Skeletal muscle cell (primary cell): ENCODE measurements around the gene ZFAND3.

Experiments
- DNase-seq: peaks from one replicate; pipeline ENCODE4 v3.0.0-alpha.2; 2010; ENCODE audit warnings: low read depth
- H3K4me3 ChIP-seq: 2 replicates; pipeline ENCODE4 v1.5.1; 2011; ENCODE audit warnings: low read depth, mild to moderate bottlenecking, control low read depth, low read length, moderate library complexity

Gene ZFAND3

DNA sequence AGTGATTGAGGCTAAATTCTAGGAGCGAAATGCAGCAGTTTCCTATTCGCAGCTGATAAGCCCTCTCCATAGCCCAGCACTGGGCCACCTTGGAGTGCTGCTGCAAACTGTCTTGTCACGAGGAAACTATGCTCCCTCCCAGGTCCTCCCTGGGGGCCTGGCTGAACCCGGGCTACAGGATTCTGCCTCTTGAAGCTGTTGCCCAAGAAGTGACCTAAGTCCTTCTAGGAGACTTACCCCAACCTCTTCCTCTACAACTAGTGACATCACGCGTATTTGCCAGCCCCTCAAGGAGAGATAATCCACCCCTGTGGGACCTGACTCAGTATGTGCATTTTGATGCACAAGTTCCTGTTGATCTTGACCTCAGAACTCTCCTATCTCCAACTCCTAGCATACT is 26.5 kb upstream of the ZFAND3 start:
- H3K4me3 ChIP-seq: no peak overlapping the region
- DNase-seq: no peak

DNA sequence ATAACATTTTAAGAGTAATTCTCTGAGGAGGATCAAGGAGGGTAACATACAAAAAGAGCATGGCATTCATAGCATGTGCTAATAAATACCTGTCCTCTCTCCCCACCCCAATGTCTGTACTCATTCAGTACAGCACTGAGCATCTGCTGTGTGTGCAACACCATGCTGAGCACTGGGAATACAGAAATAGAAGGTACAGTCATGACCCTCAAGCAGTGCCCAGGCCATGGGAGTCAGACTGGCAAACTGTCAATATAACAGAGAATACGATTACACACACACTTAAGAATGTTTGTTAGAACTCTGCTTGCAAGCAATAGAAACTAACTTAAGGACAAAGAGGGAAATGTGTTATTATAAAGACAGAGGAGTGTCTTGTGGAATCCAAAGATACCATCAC is 24.7 kb upstream of the ZFAND3 start:
- no peak for DNase-seq
- no peak overlapping the region for H3K4me3 ChIP-seq

DNA sequence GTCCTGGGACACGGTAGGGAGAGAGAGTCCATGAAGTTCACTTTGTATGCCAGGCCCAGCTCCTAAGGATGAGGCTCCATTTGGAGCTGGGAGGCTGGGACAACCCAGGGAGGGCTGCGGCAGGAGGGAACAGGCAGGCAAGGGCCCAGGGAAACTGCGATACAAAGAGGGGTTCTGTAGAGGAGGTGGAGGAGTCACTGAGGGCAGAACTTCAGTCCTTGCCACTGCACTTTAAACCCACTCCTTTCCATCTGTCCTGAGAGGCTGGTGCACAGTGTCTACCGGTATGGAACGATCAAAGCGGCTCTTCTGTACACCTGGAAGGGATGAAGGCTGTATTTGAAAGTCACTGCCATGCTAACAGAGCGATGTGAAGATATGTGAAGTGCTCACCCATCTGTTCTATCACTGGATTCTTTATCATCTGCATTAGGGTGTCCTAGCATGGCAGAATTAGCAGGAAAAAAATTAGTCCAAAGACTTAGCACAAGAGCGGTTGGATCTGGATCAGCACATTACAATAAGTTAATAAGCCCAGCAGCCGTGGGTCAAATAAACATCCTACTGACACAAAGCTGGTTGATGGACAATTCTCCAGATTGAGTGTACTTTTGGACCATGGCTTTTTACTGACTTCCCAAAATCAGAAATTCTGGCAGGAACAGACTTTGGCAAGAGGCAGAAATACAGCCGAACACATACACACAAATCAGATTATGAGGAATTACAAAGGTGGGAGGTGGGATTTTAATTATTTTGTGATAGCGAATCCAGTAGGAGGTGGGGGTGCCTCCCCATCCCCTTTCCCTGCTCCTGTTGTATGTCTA is 20.9 kb upstream of the ZFAND3 start:
- H3K4me3 ChIP-seq: no peak overlapping the region
- DNase-seq: no peak

DNA sequence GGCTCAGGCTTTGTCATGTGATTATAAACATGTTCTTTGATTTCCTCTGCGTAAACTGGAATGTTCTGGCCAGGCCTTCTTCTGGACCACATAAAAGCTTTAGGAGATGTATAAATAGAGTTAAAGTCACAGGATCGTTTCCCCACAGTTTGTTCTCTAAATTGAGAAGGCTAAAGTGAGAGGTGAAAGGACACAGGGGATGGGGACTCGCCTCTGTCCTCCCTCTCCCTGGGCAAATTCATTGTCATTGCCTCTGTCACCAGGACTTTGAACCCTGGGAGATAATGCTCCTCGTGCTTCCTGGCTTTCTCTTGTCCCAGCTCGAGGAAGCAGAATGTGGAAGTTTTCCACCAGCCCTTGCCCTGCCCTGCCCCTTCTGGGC is 20.3 kb upstream of the ZFAND3 start:
- no peak for DNase-seq
- no peak overlapping the region for H3K4me3 ChIP-seq

DNA sequence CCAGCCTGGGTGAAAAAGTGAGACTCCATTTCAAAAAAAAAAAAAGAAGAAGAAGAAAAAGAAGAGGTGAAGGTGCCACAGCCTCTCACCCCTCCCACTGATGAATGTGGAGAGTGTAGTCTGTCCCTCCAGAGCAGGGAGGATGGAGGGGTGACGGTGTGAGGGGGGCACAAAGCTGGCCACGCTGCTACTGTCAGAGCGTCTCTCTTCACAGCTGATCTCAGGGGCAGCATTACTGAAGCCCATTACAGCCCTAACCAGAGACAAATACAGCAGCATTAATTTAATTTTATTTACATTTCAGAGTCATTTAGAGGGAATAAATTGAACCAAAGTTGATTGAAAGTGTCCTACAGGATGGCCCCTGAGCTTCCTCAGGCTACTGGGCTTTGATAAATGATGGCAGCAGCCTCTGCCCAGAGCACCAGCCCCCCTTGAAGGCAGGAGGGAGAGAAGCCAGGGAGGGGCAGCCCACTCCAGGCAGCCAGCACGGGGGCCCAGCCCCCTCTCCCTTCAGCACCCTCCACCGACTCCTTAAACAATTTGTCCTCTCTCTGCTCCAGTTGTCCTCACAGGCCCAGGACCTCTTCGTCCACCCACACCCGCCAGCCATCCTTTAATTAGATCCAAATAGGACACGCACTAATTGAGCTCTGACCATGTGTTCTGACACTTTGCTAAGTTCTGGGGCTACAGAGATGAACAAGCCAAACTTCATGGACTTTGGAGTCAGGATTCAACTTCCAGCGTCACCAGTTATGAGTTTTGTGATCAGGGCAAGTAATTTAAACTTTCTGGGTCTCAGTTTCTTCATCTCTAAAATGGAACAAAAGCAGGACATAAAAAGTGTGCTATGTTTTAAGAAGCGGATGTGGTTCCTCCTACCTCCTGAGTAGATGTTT is 18.6 kb upstream of the ZFAND3 start:
- no peak overlapping the region for H3K4me3 ChIP-seq
- DNase-seq: no peak

DNA sequence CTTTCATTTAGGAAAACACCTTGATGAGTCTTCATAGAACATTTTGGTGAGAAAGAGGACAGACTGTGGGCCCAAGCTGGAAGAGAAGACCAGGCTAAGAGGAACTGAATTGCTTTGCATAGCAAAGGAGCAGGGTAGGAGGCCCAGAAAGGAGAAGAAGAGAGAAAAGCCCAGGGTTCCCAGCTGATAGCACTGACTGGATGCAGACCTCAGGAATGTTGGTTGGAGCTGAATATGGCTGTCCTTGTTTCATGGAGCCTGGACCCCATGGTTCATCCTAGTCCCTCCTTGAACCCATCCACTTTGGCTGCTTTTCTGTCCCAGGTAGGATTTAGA is 18.0 kb upstream of the ZFAND3 start:
- no peak overlapping the region for H3K4me3 ChIP-seq
- DNase-seq: no peak

DNA sequence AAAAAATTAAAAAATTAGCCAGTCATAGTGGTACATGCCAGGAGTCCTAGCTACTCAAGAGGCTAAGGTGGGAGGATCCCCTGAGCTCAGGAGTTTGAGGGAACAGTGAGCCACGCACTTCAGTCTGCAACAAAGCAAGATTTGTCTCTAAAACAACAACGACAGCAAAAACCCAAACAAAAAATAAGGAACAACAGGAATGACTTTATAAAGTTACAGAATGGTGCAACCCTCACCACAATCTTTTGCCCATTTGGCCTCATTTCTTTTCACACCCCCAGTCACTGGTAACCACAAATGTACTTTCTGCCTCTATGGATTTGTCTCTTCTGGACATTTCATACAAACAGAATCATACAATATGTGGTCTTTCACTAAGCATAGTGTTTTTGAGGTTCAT is 16.7 kb upstream of the ZFAND3 start:
- no peak for DNase-seq
- no peak overlapping the region for H3K4me3 ChIP-seq

DNA sequence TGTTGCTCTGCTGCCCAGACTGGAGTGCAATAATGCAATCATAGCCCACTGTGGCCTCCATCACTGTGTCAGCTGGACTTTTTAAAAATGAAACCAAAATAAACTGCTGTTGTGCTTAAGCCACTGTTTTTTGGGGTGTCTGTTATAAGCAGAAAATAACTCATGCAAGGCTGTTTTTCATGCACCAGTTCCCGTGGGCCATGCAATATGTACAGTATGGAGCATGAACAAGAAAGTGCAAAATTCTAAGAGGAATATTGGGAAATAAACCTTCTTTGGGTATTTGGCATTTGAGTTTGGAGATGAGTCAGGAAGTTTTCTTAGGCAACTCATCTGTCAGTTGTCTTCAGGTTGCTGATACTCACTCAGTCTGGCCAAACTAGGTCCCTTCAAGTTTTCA is 14.9 kb upstream of the ZFAND3 start:
- H3K4me3 ChIP-seq: no peak overlapping the region
- DNase-seq: no peak

DNA sequence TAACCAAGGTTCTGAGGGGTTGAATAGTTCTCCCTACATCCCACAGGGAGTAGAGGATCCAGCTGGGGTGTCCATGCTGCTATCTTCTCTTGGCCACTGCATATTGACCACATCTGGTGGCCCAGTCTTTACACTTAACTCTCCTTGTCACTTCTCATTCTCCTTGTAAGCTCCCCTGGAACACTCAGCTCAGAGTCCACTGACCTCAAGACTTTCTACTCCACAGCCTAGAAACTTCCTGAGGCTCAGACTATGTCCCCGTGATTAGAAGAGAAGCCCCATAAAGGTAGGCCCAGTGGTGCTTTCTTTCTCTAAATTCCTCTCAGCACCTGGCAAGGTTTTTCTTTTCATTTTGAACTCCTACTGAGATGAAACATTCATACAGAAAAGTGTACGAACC is 13.3 kb upstream of the ZFAND3 start:
- no peak for DNase-seq
- no peak overlapping the region for H3K4me3 ChIP-seq

DNA sequence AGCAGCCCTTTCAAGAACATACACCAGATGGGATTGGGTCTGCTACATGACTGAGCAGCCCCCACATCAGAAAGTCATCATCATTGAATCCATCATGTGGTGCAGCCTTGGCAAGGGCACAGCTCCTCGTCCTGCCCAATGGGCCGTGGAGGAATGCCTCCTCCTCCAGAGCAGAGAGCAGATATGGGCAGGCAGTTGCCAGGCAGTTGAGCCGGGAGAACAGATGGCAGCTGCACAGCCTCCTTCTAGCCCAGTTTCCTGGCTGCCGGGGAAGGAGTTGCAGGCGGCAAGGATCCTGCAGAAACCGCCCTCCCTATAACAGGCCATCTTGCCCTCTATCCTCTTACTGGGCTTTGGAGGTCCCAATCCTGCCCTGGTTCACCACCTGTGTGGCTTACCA is 11.9 kb upstream of the ZFAND3 start:
- H3K4me3 ChIP-seq: no peak overlapping the region
- DNase-seq: no peak

DNA sequence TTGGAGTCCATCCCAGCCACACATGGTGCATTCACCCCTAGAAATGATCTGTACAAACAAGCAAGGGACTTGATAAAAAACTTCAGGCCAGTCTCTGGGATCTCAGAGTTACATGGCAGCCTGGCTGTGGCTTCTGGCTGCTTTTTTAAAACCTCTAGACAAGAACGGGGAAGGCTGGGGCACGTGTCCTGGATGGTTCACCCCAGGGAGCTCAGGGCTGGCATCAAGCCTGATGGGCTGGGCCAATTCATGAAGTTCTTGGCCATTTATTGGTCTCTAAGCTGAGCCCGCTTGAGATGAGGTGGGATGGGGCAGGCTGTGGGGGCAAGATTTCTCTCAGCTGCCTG is 10.4 kb upstream of the ZFAND3 start:
- H3K4me3 ChIP-seq: no peak overlapping the region
- DNase-seq: no peak

DNA sequence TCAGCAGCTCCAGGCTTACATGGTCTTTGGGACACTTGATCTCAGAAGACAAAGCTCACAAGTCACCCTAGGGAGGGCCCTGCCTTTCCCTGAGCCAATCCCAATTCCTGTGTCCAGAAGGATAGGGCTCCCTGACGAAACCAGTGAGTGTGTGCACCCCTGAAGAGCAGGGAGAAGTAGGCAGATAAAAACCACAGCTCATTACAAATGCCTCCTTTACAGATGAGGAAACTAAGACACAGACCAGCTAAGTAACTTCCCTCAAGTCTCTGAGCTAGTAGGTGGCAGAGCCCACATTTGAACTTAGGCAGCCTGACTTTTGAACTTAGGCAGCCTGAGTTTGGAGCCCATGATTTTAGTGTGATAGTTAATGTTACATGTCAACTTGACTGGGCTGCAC is 6.7 kb upstream of the ZFAND3 start:
- no peak for DNase-seq
- H3K4me3 ChIP-seq: no peak overlapping the region

DNA sequence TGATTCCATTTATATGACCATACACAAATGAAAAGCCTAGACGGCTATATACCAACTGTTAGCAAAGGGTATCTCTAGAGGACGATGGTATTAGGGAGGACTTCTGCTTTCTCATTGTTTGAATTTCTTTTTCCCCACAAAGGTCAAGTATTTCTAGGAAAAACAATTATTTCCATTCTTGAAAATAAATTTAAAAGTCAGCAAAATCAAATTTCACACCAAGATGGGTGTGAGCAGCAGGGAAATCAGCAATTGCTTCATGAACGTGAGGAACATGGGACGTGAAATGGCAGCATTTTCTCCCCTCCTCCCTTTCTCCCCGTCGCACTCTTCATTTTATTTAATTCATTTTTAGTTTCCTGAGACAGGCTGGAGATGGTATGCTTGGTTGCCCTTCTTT is 5.2 kb upstream of the ZFAND3 start:
- no peak for DNase-seq
- no peak overlapping the region for H3K4me3 ChIP-seq

DNA sequence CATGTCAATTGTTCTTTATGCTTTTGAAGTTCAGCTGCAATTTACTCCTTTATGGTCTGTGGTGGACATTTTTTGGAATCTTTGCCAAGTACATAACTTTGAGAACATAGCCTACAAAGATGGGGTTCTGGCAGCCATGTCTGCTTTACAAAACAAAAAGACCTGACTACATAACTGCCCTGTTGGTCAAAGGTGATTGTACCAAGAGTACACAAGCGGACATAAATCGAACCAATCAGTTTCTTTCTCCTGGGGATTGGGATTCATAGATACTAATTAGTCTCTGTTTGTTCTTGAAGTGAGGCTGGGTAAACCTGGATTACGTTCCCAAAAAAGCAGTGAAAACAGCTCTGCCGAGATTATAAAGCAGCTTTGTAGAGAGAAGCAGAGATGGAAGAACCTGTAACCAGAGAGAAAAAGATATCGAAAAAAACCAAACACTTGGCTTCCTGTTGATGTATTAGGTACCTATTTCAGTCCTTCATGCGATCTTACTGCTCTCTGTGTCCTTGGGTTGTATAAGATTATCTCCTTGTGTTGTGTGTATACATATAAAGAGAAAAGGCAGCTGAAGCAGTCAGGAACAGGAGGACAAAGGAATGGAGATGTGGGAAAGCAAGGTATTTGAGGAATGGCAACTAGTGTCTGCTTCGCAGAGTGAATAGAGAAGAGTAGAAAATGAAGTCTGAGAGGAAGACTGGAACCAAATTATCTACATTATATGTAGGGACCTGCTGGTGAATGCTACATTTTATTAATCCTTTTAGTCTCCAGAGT is 2.7 kb upstream of the ZFAND3 start:
- H3K4me3 ChIP-seq: no peak overlapping the region
- DNase-seq: no peak

DNA sequence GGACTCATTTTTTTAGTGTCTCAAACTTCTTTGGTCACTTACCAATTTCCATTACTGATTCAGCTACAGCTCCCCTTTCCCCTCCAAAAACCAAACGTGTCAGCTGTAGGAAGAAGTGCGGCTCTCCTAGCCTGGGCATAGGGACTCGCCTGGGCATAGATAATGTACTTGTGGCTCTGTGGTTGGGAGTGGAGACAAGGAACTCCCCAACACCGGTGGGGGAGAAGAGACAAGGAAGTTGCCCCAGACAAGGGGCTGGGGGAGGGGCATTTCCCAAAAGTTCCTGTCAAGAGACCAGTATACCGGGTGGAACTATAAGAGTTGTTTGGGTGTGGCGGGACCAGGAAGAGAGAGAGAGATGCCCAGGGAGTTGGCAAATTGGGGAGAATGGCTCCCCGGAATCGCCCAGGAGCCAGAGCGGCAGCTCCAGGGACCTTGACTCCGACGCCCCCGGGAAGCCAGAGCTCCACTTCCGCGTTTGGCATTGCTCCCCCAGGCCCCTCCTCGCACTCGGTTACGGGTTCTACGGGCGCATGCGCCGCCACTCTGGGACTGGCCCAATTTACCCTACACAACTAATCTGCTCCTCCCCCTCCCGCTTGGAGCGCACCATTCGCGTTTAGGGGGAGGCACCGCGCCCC is 871 bp upstream of the ZFAND3 start:
- peak overlapping the region; percentile 77 for H3K4me3 ChIP-seq
- DNase-seq: peak; percentile 89

DNA sequence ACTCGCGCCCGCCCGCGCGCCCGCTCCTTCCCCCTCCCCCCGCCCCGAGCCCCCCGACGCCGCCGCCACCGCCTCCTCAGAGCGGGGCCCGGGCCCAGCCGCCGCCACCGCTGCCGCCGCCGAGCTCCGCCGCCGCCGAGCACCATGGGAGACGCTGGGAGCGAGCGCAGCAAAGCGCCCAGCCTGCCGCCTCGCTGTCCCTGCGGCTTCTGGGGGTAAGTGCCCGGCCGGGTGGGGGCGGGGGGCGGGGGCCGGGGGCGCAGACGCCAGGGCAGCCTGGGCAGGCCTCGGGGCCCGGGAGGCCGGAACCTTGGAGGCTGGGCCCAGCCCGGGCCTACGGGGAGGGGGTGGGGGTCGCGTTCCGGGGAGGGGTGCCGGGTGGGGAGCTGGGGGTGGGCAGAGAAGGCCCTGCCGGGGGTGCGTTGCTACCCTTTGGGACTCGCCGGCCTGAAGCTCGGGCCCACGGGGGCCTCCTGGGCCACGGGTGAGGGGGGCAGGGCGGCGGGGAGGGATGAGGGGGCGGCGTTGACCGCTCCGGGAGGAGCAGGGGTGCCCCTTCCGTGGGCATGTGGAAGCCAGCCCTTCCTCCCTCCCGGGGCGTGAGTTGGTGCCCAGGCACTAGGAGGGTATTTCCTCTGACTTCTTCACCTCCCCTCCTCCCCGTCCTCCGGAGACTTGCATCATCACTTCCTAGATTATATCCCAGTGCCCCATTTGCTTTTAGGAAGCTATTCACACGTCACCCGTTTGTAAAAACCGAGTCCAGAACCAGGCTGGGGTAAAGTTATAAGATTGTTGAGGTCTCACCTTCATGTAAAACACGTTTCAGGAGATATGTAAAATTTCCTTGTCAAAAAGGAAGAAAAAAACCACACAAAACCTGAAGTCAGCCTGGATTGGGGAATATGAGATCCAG is 533 bp downstream of the ZFAND3 start:
- no peak for DNase-seq
- peak overlapping the region; percentile 77 for H3K4me3 ChIP-seq

DNA sequence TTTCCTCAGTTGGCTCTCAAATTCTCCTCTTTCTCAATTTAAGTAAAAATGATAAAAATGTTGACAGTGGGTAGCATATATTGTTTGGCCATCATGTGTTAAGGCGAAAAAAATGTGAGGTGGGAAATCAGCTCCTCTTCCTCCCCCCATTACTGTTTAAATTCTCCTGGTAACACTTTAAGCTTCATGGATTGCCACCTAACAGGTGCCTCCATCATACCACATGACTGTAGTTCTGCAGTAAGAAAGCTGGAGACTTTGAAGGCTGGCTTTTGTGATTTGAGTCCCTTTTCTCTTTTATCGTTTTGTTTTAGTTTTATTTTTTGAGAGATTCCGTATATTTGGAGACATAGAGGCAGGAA is 1.2 kb downstream of the ZFAND3 start:
- no peak for DNase-seq
- peak overlapping the region; percentile 77 for H3K4me3 ChIP-seq

DNA sequence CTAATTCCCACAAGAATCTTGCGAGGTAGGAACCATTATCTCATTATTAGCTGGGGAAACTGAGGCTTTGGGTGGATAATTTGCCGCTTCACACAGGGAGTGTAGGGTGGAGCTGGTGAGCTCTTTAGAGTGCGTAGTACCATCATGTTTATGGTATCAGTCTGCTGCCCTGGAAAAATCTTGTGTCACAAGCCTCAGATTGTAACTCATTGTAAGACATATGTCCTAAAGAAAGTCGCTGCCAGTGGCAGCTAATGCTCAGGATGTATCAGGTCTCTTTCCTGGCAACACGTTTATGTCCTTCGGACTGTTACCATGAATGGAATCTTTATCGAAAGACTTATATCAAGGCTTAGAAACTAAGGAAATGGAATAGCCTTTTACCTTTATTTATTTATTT is 1.9 kb downstream of the ZFAND3 start:
- DNase-seq: no peak
- no peak overlapping the region for H3K4me3 ChIP-seq
